Liver (tissue), 9 donors: ENCODE results near the gene BEGAIN. TPM values are rescaled to one million over a fixed set of nuclear protein-coding genes. Genes with fewer than 3 reads are reported as not detected.

Experiments
- DNase-seq: peaks from one replicate; pipeline ENCODE4 v3.0.0-alpha.2; 2017; ENCODE audit warnings: low spot score
- H3K27ac ChIP-seq, 2 donors: one replicate each; pipeline ENCODE4 v1.7.0; 2013; ENCODE audit warnings: inconsistent platforms in 2 of 2, low read length in 2 of 2, control low read depth in 1 of 2, low read depth in 1 of 2, mild to moderate bottlenecking in 1 of 2
- H3K27me3 ChIP-seq, 4 donors: one replicate each; pipeline versions ENCODE4 v1.6.1 to v1.7.0; 2013; ENCODE audit warnings: low read length in 3 of 4, inconsistent platforms in 1 of 4, mild to moderate bottlenecking in 1 of 4, moderate library complexity in 1 of 4; ENCODE audit not compliant: control insufficient read depth in 4 of 4, insufficient read depth in 4 of 4
- H3K36me3 ChIP-seq, 4 donors: one replicate each; pipeline versions ENCODE4 v1.6.1 to v1.7.0; 2013; ENCODE audit warnings: low read length in 3 of 4, mild to moderate bottlenecking in 3 of 4, low read depth in 1 of 4, moderate library complexity in 1 of 4; ENCODE audit not compliant: control insufficient read depth in 4 of 4, insufficient read depth in 3 of 4
- H3K4me1 ChIP-seq, 4 donors: one replicate each; pipeline versions ENCODE4 v1.6.1 to v1.7.0; 2013; ENCODE audit warnings: low read length in 3 of 4, mild to moderate bottlenecking in 3 of 4, moderate library complexity in 1 of 4; ENCODE audit not compliant: control insufficient read depth in 4 of 4, insufficient read depth in 4 of 4
- H3K4me3 ChIP-seq, 3 donors: one replicate each; pipeline versions ENCODE4 v1.6.1 to v1.7.0; 2013; ENCODE audit warnings: low read length in 3 of 3, control low read depth in 1 of 3, low read depth in 1 of 3, mild to moderate bottlenecking in 1 of 3
- H3K9ac ChIP-seq, 2 donors: one replicate each; pipeline ENCODE4 v1.7.0; 2013; ENCODE audit warnings: low read length in 2 of 2, mild to moderate bottlenecking in 2 of 2, moderate library complexity in 2 of 2, control low read depth in 1 of 2, low read depth in 1 of 2
- H3K9me3 ChIP-seq, 4 donors: one replicate each; pipeline versions ENCODE4 v1.6.1 to v1.7.0; 2013; ENCODE audit warnings: low read length in 3 of 4; ENCODE audit not compliant: control insufficient read depth in 4 of 4
- EGR1 ChIP-seq, 2 donors: IDR thresholded peaks; 2 replicates each; pipeline ENCODE4 v1.6.1; 2016 to 2018; ENCODE audit warnings: antibody characterized with exemption in 2 of 2, low read depth in 2 of 2
- FOXA1 ChIP-seq: IDR thresholded peaks from 2 replicates; pipeline ENCODE4 v1.6.1; 2016; ENCODE audit warnings: antibody characterized with exemption
- FOXA2 ChIP-seq: IDR thresholded peaks from 2 replicates; pipeline ENCODE4 v1.6.1; 2016; ENCODE audit warnings: antibody characterized with exemption
- GABPA ChIP-seq, 2 donors: IDR thresholded peaks in 1 of 2; conservative IDR thresholded peaks in 1 of 2; 2 replicates each; pipeline ENCODE4 v1.6.1; 2016; ENCODE audit warnings: antibody characterized with exemption in 2 of 2, mild to moderate bottlenecking in 1 of 2, moderate library complexity in 1 of 2
- HNF4A ChIP-seq, 2 donors: conservative IDR thresholded peaks; 2 replicates each; pipeline ENCODE4 v1.6.1; 2016; ENCODE audit warnings: antibody characterized with exemption in 2 of 2, mild to moderate bottlenecking in 2 of 2
- HNF4G ChIP-seq: IDR thresholded peaks from 2 replicates; pipeline ENCODE4 v1.6.1; 2016; ENCODE audit warnings: antibody characterized with exemption
- JUND ChIP-seq, 2 donors: IDR thresholded peaks; 2 replicates each; pipeline ENCODE4 v1.6.1; 2016; ENCODE audit warnings: antibody characterized with exemption in 2 of 2
- NR2F2 ChIP-seq: IDR thresholded peaks from 2 replicates; pipeline ENCODE4 v1.6.1; 2016; ENCODE audit warnings: antibody characterized with exemption
- RAD21 ChIP-seq, 2 donors: IDR thresholded peaks; 2 replicates each; pipeline ENCODE4 v1.6.1; 2016; ENCODE audit warnings: antibody characterized with exemption in 2 of 2, mild to moderate bottlenecking in 2 of 2
- RXRA ChIP-seq, 2 donors: IDR thresholded peaks; 2 replicates each; pipeline ENCODE4 v1.6.1; 2017 to 2018; ENCODE audit warnings: antibody characterized with exemption in 2 of 2, mild to moderate bottlenecking in 1 of 2
- SP1 ChIP-seq: IDR thresholded peaks from 2 replicates; pipeline ENCODE4 v1.6.1; 2018; ENCODE audit warnings: antibody characterized with exemption, mild to moderate bottlenecking
- TAF1 ChIP-seq: conservative IDR thresholded peaks from 2 replicates; pipeline ENCODE4 v1.6.1; 2016; ENCODE audit warnings: antibody characterized with exemption, mild to moderate bottlenecking
- YY1 ChIP-seq: IDR thresholded peaks from 2 replicates; pipeline ENCODE4 v1.6.1; 2016; ENCODE audit warnings: antibody characterized with exemption, mild to moderate bottlenecking
- WGBS: extraction: QIAGEN DNeasy Blood & Tissue Kit; methylation state at CpG from one replicate; pipeline ENCODE4 v1.1.7; 2013; 5-methylcytosine and 5-hydroxymethylcytosine counted together
- polyA plus RNA-seq, 2 donors: library from polyadenylated mRNA; stranded (reverse) in 1 of 2; unstranded in 1 of 2; fragments of 200-250 nt in 1 of 2; fragments of >200 nt in 1 of 2; fragmentation: Nextera tagmentation in 1 of 2; extraction: Ambion mirVana in 1 of 2; gene quantifications; one replicate each; pipeline versions ENCODE4 v1.2.1 to v1.2.3, GENCODE V29; 2013 to 2015
- total RNA-seq, 2 donors: library from RNA; depleted of rRNA; stranded (reverse); fragments of >200 nt; gene quantifications; one replicate each; pipeline ENCODE4 v1.2.3, GENCODE V29; 2014
- TF ChIP-seq, protein P1 (sequence below): fragments of 150-350 bp; IDR thresholded peaks from 2 replicates; pipeline ENCODE4 v1.5.1; 2017; ENCODE audit warnings: improper control_type of control experiment, low read depth, low read length; ENCODE audit not compliant: missing input control
- TF ChIP-seq, protein P2 (sequence below): IDR thresholded peaks from 2 replicates; pipeline ENCODE4 v1.6.1; 2016; ENCODE audit warnings: antibody characterized with exemption
- TF ChIP-seq, protein P3 (sequence below): IDR thresholded peaks from 2 replicates; pipeline ENCODE4 v1.6.1; 2016; ENCODE audit warnings: antibody characterized with exemption, mild to moderate bottlenecking
- TF ChIP-seq, protein P4 (sequence below): IDR thresholded peaks from 2 replicates; pipeline ENCODE4 v1.6.1; 2016; ENCODE audit warnings: antibody characterized with exemption
- TF ChIP-seq, protein P5 (sequence below): IDR thresholded peaks from 2 replicates; pipeline ENCODE4 v1.6.1; 2016; ENCODE audit warnings: antibody characterized with exemption
- donor health status: healthy.
- donor health status: healthy.
- donor health status: healthy.
- donor health status: healthy.
- donor health status: healthy.

The BEGAIN gene
- total and polyA plus RNA-seq, 4 donors: 0.11 to 1.9 (median 0.29) TPM

DNA sequence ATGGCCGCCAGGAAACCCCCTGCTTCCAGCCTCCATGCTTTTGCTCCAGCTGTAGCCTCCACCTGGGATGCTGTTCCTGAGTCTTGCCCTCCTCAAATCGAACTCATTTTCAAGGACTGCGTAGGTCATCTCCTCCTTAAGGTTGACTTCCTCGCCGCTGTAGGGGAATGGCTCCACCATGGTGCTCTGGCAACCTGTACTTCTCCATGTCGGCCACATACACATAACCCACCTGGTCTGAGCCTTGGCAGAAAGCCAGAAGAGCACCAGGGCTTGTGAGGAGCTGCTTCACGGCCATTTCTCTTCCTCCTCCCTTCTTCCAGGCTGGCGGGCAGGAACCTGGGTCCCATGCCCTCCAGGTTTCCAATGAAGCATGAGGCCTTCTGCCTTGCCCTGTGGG is 36.7 kb upstream of the BEGAIN start:
- no peaks in the 10 kb centered on the region for H3K9me3 ChIP-seq
- peaks cover 0 to 9% (median 5%) of the 10 kb centered on the region in 4 donors for H3K4me1 ChIP-seq
- H3K27me3 ChIP-seq: no peaks in the 10 kb centered on the region
- DNase-seq: no peak
- WGBS: 84% methylated on average over 8 of the region's 8 CpGs
- H3K27ac ChIP-seq: no peak overlapping the region
- TF ChIP-seq RXRA (IDR thresholded peaks at IDR 0.05): no peak
- TF ChIP-seq, protein P1, sequence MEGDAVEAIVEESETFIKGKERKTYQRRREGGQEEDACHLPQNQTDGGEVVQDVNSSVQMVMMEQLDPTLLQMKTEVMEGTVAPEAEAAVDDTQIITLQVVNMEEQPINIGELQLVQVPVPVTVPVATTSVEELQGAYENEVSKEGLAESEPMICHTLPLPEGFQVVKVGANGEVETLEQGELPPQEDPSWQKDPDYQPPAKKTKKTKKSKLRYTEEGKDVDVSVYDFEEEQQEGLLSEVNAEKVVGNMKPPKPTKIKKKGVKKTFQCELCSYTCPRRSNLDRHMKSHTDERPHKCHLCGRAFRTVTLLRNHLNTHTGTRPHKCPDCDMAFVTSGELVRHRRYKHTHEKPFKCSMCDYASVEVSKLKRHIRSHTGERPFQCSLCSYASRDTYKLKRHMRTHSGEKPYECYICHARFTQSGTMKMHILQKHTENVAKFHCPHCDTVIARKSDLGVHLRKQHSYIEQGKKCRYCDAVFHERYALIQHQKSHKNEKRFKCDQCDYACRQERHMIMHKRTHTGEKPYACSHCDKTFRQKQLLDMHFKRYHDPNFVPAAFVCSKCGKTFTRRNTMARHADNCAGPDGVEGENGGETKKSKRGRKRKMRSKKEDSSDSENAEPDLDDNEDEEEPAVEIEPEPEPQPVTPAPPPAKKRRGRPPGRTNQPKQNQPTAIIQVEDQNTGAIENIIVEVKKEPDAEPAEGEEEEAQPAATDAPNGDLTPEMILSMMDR: no peak
- no peak overlapping the region for H3K4me3 ChIP-seq
- H3K36me3 ChIP-seq: no peaks in the 10 kb centered on the region
- no peak overlapping the region for H3K9ac ChIP-seq

DNA sequence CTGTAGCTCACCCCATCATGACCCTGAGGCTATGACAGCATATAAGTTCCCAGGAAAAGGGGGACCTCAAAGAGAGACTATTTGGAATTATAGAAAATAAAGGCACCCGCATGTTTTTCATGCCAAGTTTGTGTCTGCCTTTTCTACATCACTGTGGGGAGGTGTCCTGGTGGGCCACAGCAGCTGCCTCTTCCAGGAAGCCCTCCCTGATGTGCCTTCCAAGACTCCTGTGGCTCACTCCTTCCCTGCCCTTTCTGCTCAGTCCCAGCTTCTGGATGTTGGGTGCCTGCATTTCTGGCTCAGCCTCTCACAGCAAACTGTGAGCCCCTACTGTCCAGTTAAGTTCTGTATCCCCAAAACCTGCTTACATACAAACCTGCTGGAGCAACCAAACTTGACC is 36.3 kb upstream of the BEGAIN start:
- no peaks in the 10 kb centered on the region for H3K27me3 ChIP-seq
- H3K4me3 ChIP-seq: no peak overlapping the region
- no peaks in the 10 kb centered on the region for H3K9me3 ChIP-seq
- WGBS: 91% methylated on average over 1 of the region's 1 CpG
- H3K9ac ChIP-seq: no peak overlapping the region
- H3K27ac ChIP-seq: no peak overlapping the region
- H3K36me3 ChIP-seq: no peaks in the 10 kb centered on the region
- TF ChIP-seq RAD21 (IDR thresholded peaks at IDR 0.05) (no peak), HNF4A (conservative IDR thresholded peaks at IDR 0.05) (no peak), JUND (IDR thresholded peaks at IDR 0.05) (no peak), NR2F2 (no peak), TAF1 (no peak), RXRA (IDR thresholded peaks at IDR 0.05) (no peak), GABPA (IDR thresholded peaks at IDR 0.05 in 1 of 2, conservative IDR thresholded peaks at IDR 0.05 in 1 of 2) (no peak), FOXA1 (no peak), SP1 (no peak), EGR1 (IDR thresholded peaks at IDR 0.05; ENCODE audit: low read depth in 2 of 2) (no peak), HNF4G (no peak), YY1 (no peak), FOXA2 (no peak)
- TF ChIP-seq, protein P2, sequence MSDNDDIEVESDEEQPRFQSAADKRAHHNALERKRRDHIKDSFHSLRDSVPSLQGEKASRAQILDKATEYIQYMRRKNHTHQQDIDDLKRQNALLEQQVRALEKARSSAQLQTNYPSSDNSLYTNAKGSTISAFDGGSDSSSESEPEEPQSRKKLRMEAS: no peak
- TF ChIP-seq, protein P3, sequence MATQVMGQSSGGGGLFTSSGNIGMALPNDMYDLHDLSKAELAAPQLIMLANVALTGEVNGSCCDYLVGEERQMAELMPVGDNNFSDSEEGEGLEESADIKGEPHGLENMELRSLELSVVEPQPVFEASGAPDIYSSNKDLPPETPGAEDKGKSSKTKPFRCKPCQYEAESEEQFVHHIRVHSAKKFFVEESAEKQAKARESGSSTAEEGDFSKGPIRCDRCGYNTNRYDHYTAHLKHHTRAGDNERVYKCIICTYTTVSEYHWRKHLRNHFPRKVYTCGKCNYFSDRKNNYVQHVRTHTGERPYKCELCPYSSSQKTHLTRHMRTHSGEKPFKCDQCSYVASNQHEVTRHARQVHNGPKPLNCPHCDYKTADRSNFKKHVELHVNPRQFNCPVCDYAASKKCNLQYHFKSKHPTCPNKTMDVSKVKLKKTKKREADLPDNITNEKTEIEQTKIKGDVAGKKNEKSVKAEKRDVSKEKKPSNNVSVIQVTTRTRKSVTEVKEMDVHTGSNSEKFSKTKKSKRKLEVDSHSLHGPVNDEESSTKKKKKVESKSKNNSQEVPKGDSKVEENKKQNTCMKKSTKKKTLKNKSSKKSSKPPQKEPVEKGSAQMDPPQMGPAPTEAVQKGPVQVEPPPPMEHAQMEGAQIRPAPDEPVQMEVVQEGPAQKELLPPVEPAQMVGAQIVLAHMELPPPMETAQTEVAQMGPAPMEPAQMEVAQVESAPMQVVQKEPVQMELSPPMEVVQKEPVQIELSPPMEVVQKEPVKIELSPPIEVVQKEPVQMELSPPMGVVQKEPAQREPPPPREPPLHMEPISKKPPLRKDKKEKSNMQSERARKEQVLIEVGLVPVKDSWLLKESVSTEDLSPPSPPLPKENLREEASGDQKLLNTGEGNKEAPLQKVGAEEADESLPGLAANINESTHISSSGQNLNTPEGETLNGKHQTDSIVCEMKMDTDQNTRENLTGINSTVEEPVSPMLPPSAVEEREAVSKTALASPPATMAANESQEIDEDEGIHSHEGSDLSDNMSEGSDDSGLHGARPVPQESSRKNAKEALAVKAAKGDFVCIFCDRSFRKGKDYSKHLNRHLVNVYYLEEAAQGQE: no peak
- TF ChIP-seq, protein P4, sequence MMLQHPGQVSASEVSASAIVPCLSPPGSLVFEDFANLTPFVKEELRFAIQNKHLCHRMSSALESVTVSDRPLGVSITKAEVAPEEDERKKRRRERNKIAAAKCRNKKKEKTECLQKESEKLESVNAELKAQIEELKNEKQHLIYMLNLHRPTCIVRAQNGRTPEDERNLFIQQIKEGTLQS: no peak
- TF ChIP-seq, protein P5, sequence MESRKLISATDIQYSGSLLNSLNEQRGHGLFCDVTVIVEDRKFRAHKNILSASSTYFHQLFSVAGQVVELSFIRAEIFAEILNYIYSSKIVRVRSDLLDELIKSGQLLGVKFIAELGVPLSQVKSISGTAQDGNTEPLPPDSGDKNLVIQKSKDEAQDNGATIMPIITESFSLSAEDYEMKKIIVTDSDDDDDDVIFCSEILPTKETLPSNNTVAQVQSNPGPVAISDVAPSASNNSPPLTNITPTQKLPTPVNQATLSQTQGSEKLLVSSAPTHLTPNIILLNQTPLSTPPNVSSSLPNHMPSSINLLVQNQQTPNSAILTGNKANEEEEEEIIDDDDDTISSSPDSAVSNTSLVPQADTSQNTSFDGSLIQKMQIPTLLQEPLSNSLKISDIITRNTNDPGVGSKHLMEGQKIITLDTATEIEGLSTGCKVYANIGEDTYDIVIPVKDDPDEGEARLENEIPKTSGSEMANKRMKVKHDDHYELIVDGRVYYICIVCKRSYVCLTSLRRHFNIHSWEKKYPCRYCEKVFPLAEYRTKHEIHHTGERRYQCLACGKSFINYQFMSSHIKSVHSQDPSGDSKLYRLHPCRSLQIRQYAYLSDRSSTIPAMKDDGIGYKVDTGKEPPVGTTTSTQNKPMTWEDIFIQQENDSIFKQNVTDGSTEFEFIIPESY: no peak
- TF ChIP-seq, protein P1: no peak
- peaks cover 2 to 13% (median 10%) of the 10 kb centered on the region in 4 donors for H3K4me1 ChIP-seq
- no peak for DNase-seq
